Stimulated activated CD8-positive, alpha-beta memory T cell treated with anti-CD3 and anti-CD28 coated beads, Interleukin-15, amount 100 ng/mL, for 1 hour (primary cell): Measurements from ENCODE around the gene FSTL5.

Experiments
- DNase-seq: peaks from one replicate; pipeline ENCODE4 v3.0.0-alpha.2; 2020; ENCODE audit warnings: low read depth

The FSTL5 gene

DNA sequence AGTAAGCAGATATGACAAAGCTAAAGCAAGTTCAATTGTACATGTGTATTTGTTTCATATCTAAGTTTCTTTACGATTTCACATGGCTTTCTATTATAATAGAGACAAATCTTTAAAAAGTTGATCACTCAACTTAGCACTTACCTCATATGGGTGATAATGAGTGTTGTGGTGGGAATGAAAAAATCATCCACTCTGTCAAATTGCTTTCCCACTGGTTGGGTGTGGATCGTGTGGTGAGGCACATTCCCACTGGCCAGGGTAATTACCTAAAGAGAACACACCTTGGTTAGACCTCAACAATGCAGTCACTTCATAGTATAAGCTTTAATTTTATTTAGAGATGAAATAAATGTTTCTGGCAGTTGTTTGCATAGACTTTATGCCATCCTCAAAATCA is 708.9 kb downstream of the FSTL5 start:
- no peak for DNase-seq

DNA sequence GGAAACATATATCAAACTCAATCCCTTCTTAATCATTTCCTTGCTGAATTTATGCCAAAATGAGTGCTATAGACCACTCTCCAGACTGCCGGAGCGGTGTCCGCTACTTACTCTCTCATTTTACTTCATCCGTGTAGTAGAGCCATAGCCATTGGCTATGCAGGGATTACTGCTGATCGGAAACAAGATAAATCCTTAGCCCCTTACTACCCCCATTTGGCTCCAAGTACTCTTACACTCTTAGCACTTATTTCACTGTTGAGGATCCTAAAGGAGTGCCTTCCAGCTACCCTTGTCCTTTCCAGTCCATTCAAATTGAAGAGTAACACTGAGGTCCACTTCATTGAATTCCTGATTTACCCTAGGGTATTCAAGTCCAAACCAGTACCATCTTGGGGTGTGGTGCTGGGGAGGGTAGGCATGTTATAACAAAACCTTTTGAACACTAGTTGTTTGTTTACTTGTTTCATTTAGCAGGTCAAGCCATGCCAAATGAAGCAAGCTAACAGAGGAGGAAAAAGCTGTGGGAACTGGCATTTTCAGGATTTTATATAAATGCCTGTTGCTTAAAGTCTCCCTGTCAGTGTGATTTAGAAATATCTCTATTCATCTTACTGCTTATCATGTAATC is 715.1 kb downstream of the FSTL5 start:
- no peak for DNase-seq

- no peak for DNase-seq
These were observed 719.2 kb downstream of the FSTL5 start for GRCh38 chr4:161444626-161445025.

DNA sequence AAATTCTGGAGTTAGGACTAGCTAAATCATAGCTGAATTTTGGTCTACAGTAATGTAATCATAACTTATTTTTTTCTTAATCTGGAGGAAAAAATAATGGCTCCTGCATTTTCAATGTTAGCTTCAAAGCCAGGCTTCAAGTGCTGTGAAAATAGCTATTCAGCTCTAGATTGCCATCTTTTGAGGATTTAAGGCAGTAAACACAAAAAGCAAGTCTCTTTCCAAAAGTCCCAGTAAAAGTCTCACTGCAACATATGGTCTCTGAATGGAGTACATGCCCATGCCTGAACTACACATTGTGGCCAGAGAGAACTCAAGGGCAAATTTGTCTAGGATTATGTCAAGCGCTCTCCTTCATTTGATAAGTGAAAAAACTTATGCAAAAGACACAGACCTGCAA is 720.9 kb downstream of the FSTL5 start:
- no peak for DNase-seq

DNA sequence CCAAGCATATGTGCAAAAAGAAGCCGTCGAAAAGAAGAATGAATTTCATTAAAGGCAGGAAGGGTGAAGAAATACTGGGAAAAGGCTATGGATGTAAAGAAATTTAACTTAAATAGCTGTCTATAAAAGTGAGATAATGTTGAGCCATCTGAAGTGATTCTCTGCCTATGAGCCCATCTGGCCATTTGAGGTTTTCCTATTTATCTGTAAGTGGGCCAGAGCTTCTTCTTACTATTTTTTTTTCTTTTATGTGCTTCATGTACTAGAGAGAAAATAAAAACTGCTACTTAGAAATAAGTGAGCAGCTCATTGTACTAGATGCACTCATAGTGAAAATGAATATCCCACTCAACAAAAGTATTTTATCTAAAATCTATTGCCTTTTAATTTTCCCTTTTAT is 725.7 kb downstream of the FSTL5 start:
- DNase-seq = no peak

DNA sequence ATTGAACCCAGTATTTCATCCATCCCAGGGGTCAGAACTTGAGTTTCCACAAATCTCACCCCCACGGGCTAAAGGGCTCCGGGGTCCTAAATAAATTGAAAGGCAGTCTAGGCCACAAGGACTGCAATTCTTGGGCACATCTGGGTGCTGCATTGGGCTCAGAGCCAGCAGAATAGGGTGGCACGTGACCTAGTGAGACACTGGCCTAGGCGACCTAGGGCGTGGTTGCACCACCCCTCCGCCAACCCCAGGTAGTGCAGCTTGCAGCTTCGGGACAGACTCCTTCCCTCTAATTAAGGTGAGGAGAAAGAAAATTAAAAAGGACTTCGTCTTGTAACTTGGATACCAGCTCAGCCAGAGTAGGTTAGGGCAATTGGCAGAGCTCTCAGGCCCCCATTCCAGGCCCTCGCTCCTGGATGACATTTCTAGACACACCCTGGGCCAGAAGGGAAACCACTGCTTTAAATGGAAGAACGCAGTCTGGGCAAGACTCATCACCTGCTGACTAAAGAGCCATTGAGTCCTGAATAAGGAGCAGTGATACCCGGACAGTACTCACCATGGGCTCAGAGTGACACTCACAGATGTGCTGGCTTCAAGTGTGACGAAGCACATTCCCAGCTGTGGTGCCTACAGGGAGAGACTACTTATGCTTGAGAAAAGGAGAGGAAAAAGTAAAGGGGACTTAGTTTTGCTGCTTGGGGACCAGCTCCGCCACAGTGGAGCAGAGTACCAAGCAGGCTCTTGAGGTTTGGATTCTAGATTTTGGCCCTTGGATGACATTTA is 735.4 kb downstream of the FSTL5 start:
- no peak for DNase-seq

DNA sequence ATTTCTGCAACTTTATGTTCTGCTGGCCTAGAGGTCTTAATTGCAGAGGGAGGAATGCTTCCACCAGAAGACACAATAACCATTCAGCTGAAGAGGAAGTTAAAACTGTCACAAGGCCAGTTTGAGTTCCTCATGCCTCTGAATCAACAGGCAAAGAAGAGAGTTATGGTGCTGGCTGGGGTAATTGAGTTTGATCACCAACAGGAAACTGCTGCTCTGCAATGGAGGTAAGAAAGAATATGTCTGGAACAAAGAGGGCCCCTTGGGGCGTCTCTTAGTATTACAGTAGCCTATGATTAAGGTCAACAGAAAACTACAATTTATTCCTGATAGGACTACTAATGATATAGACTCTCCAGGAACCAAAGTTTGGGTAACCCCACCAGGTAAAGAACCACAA is 744.0 kb downstream of the FSTL5 start:
- DNase-seq = no peak

GRCh38 chr4:161411901-161412300 is 751.9 kb downstream of the FSTL5 start:
- no peak for DNase-seq

DNA sequence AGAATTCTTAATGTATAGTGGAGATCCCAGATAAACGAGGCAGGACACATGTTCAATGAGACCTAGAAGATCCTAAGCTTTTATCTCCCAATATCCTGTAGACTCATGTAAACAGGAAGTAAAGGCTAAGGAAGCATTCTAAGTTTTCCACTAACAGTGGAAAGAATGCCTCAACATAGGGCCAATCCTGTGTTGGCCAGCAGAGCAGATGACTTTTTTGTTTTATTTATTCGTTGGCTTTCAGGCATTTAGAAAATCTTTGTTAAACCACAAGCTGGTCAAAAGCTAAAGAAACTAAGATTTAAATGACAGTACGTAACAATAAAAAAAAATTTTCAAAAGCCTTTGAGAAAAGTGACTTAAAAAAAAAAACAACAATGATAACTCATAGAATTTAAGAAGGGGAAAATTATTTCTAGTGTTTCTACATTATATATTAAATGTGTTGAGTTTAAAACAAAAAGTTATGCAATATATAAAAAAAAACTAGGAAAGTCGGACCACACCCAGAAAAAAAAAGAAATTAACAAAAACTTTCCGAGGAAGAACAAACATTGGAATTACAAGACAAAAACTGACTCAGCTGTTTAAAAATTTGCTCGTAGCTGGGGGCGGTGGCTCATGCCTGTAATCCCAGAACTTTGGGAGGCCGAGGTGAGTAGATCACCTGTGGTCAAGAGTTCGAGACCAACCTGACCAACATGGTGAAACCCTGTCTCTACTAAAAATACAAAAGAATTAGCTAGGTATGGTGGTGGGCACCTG is 759.3 kb downstream of the FSTL5 start:
- no peak for DNase-seq

GRCh38 chr4:161403781-161404180 is 760.0 kb downstream of the FSTL5 start:
- DNase-seq = no peak

DNA sequence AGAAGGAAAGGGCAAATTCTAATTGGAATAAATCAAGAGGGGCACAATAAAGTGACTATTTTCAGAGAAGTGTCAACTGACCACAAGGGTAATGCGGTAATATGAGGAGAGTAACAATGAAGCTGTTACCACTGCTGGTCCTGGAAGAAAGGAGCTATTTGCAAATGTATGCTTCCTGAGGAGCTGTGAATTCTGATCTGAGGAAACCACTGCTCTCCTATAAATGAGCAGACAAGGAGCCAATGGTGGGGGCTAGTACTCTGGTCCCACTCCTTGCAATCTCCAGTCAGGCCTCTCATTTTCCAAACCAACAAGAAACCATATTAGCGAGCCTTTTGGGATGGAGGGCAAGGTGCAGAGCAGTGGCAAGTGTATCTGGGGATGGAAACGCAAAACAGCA is 770.2 kb downstream of the FSTL5 start:
- DNase-seq = no peak

GRCh38 chr4:161382655-161383054 is 781.1 kb downstream of the FSTL5 start:
- no peak for DNase-seq

DNA sequence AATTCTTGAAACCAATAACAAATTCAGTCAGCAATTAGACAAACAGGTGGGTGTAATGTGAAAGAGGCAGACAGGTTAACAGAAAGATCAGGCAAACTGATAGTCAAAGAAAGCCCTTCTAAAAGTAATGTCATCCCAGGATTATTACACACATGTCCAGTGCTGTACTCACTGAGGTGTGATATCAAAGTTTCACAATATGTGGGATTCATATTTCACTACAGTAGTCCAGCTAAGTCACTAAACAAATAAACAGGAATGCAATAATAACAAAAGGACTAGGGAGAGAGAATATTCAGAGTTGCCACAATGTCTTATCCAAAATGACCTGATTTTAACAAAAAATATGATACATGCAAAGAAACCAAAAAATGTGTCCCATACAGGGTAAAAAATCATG is 787.5 kb downstream of the FSTL5 start:
- DNase-seq = no peak

GRCh38 chr4:161364681-161365080 is 799.1 kb downstream of the FSTL5 start:
- no peak for DNase-seq

DNA sequence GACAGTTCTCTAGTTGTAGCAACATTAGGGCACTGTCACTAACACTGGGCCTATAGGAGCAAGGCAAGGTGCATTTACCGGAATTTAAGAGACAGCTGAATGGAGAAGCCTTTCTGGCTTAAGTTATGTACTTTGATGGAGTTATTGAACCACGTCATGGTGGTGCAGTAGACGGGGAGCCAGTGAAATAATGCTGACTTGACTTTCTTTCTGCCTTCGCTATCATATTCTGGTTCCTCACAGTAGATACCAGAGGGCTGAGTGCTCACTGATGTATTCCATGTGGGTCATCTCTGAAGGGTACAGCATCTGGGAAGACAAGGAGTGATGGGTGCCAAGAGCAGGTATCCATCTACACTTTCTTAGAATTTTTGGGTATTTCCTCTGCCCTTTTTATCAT is 802.8 kb downstream of the FSTL5 start:
- DNase-seq = no peak

GRCh38 chr4:161359491-161359890 is 804.3 kb downstream of the FSTL5 start:
- DNase-seq = no peak

- no peak for DNase-seq
These were observed 807.4 kb downstream of the FSTL5 start for GRCh38 chr4:161356351-161356750.

- no peak for DNase-seq
These were observed 812.9 kb downstream of the FSTL5 start for GRCh38 chr4:161350946-161351345.

DNA sequence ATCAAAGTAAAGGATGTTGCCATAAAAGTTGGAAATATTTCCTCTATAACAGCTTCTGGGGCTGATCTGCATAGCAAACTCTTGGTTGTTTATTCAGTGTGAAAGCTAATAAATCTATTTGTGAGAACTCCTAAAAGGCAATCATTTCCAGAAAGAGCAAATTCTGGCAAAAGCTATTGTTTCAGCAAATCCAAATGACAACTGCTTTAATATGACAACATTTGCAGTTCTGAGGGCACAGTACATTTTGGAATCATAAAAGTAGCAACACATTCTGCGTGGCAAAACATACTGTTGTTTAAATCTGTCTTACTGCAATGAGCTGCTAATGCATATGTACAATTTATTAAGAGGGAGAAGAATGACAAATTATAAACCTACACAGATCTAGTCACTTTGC is 818.1 kb downstream of the FSTL5 start:
- DNase-seq = no peak

GRCh38 chr4:161343569-161343950 is 820.2 kb downstream of the FSTL5 start:
- DNase-seq = no peak

DNA sequence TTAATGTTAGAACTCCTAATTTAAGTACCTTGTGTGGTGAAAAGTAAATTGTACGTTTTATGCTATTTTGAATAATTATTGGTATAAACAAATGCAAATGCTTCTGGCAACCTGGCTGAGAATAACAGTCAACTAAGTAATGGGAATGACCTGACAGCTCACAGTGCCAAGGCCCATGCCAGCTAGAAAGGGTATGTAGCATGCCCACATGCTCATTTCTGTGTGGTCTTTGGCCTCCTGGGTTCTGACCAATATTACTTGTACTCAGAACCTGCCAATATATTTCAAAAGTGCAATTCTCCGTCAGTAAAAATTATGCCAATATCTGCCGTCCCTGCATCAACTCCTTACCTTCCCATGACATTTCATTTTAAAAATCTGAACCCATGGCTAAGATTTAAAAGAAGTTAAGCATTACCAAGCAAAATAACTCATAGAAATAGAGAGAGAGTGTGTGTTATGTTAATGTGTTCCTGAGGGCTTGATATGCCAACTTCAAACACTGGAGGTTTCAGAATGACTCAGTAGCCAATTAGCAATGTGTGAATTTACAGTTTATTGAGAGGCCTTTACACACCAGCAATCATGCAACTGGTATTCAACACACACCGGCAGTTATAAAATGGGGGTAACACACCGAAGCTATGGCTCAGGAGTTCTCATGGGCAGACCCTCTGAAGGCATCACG is 820.8 kb downstream of the FSTL5 start:
- no peak for DNase-seq

- DNase-seq = no peak
These were observed 827.2 kb downstream of the FSTL5 start for GRCh38 chr4:161336621-161337020.
